ENCODE measurements around the gene PPP1R3E. TPM values are rescaled to one million over a fixed set of nuclear protein-coding genes. Genes with fewer than 3 reads are reported as not detected.

Gene PPP1R3E
- total RNA-seq, 4 donors from 2014 or later = 9.1 to 13.9 (median 11.0) TPM

GRCh38 chr14:23286902-23287479 is 15.7 kb downstream of the PPP1R3E start:
- Histone ChIP-seq H3K9me3 (no peaks in the 10 kb centered on the region), H3K36me3 (peaks cover 0 to 4% (median 0%) of the 10 kb centered on the region in 4 donors), H3K27ac (peak overlapping the region; percentile 91 to 98 (median 95)), H3K27me3 (peaks cover 4% of the 10 kb centered on the region), H3K4me3 (peak overlapping the region; percentile 24 to 86 (median 74)), H3K4me1 (peaks cover 5 to 22% (median 15%) of the 10 kb centered on the region in 4 donors)
- TF ChIP-seq POLR2AphosphoS5 (IDR thresholded peaks at IDR 0.05) (no peak), POLR2A (IDR thresholded peaks at IDR 0.05) (no peak), EP300 (IDR thresholded peaks at IDR 0.05; ENCODE audit: low read depth) (no peak)
- TF ChIP-seq, protein P1, sequence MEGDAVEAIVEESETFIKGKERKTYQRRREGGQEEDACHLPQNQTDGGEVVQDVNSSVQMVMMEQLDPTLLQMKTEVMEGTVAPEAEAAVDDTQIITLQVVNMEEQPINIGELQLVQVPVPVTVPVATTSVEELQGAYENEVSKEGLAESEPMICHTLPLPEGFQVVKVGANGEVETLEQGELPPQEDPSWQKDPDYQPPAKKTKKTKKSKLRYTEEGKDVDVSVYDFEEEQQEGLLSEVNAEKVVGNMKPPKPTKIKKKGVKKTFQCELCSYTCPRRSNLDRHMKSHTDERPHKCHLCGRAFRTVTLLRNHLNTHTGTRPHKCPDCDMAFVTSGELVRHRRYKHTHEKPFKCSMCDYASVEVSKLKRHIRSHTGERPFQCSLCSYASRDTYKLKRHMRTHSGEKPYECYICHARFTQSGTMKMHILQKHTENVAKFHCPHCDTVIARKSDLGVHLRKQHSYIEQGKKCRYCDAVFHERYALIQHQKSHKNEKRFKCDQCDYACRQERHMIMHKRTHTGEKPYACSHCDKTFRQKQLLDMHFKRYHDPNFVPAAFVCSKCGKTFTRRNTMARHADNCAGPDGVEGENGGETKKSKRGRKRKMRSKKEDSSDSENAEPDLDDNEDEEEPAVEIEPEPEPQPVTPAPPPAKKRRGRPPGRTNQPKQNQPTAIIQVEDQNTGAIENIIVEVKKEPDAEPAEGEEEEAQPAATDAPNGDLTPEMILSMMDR (IDR thresholded peaks at IDR 0.05) = no peak
- 40 to 51% methylated on average over 1 to 6 of the region's 6 CpGs for WGBS, 2 donors (ENCODE audit: low coverage in 1 of 2)
- intact Hi-C loops (cut with DNase I; ENCODE audit: low total_unique reads) (no loop called here), in situ Hi-C loops (cut with MboI; ENCODE audit: low pct_ligation_motif_present in 1 of 4, low pct_unique_long_range_greater_than_20kb in 1 of 4, low sequenced_read_pairs in 3 of 4) (loop anchor here in 3 of 4 donors (25.0 kb wide), 1 partner anchor 175 kb away; the partner anchor contains the start of genes CEBPE (in 3 of the 3) and CIROP (in 3 of the 3))
- no peak for DNase-seq

- Histone ChIP-seq H3K4me3 (peak within 1 kb of the TSS; percentile 70 to 96 (median 82)), H3K27ac (peak within 1 kb of the TSS; percentile 91 to 98 (median 95)), H3K9me3 (no peaks in the 10 kb centered on the region), H3K4me1 (peaks cover 5 to 22% (median 15%) of the 10 kb centered on the region in 4 donors), H3K27me3 (no peaks in the 10 kb centered on the region), H3K36me3 (peaks cover 0 to 4% (median 0%) of the 10 kb centered on the region in 4 donors)
- 0 to 1% methylated on average over 2 to 38 of the region's 53 CpGs for WGBS, 2 donors (ENCODE audit: low coverage in 1 of 2)
- intact Hi-C loops (cut with DNase I; ENCODE audit: low total_unique reads) = no loop called here
- DNase-seq = peak; percentile 99
- TF ChIP-seq EP300 (IDR thresholded peaks at IDR 0.05; ENCODE audit: low read depth) (no peak), POLR2AphosphoS5 (IDR thresholded peaks at IDR 0.05) (peak; percentile 78 to 83 (median 79)), POLR2A (IDR thresholded peaks at IDR 0.05) (peak; percentile 85)
- TF ChIP-seq, protein P1 (IDR thresholded peaks at IDR 0.05) = peak in 1 of 5 experiments; percentile 13
- in situ Hi-C loops (cut with MboI; ENCODE audit: low pct_ligation_motif_present in 1 of 4, low pct_unique_long_range_greater_than_20kb in 1 of 4, low sequenced_read_pairs in 3 of 4) = loop anchor here in 3 of 4 donors (25.0 kb wide), 1 partner anchor 174 kb away; the partner anchor contains the start of genes CEBPE (in 3 of the 3) and CIROP (in 3 of the 3)
These were observed 16.4 kb downstream of the PPP1R3E start, which contains the start of gene HOMEZ for GRCh38 chr14:23286020-23286901. Gene HOMEZ (minus strand): TSS chr14:23286132. CDS start chr14:23285952, 180 bp downstream.

DNA sequence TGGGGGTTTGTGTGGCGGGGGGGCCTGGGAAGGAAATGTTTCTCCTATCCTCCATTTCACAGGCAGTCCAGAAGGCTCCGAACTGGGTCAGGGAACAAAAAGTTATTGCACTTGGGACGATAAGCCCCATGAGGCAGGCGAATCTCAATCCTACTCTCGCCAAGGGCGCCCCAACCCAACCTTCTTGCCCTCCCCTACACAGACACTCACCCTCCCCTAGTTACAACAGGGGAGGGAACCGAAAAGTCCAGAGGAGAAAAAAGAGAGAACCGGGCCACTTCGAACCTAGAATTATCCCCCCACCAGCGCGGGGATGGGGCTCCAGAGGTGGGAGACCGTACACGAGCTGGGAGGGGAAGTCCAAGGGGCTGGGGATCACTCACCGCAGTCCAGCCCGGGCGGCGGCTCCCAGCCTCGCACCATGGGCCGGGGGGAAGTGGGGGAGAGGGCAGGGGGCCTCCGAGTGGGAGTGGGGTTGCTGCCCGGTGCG is 17.1 kb downstream of the PPP1R3E start:
- Histone ChIP-seq H3K36me3 (peaks cover 0 to 4% (median 0%) of the 10 kb centered on the region in 4 donors), H3K27me3 (no peaks in the 10 kb centered on the region), H3K4me3 (peak overlapping the region; percentile 70 to 96 (median 82)), H3K9me3 (no peaks in the 10 kb centered on the region), H3K4me1 (peaks cover 5 to 22% (median 15%) of the 10 kb centered on the region in 4 donors), H3K27ac (peak overlapping the region; percentile 91 to 98 (median 95))
- in situ Hi-C loops (cut with MboI; ENCODE audit: low pct_ligation_motif_present in 1 of 4, low pct_unique_long_range_greater_than_20kb in 1 of 4, low sequenced_read_pairs in 3 of 4) (loop anchor here in 3 of 4 donors (25.0 kb wide), 1 partner anchor 173 kb away; the partner anchor contains the start of genes CEBPE (in 3 of the 3) and CIROP (in 3 of the 3)), intact Hi-C loops (cut with DNase I; ENCODE audit: low total_unique reads) (no loop called here)
- peak; percentile 27 for DNase-seq
- TF ChIP-seq, protein P1 (IDR thresholded peaks at IDR 0.05) = no peak
- TF ChIP-seq POLR2A (IDR thresholded peaks at IDR 0.05) (no peak), EP300 (IDR thresholded peaks at IDR 0.05; ENCODE audit: low read depth) (no peak), POLR2AphosphoS5 (IDR thresholded peaks at IDR 0.05) (no peak)
- WGBS, 2 donors (ENCODE audit: low coverage in 1 of 2) = 0 to 1% methylated on average over 4 to 22 of the region's 22 CpGs
